Muscle layer of colon (tissue), 2 donors: ENCODE data around the gene AKAP13.
A peak's percentile ranks its signal among the peaks of the same experiment; 100 is the strongest.
"Not testable (repeated sequence)": the region's sequence is repeated elsewhere in the genome, so short reads cannot be mapped to it uniquely, and the experiment has no call there.

Experiments used
- H3K27ac ChIP-seq: one replicate; pipeline ENCODE4 v1.7.0; 2013; ENCODE audit warnings: low read depth, mild to moderate bottlenecking, low read length, moderate library complexity
- H3K27me3 ChIP-seq, 2 donors: one replicate each; pipeline ENCODE4 v1.7.0; 2013; ENCODE audit warnings: low read length in 2 of 2, mild to moderate bottlenecking in 2 of 2; ENCODE audit not compliant: insufficient read depth in 2 of 2, control insufficient read depth in 1 of 2
- H3K36me3 ChIP-seq: one replicate; pipeline ENCODE4 v1.7.0; 2013; ENCODE audit warnings: mild to moderate bottlenecking, low read length; ENCODE audit not compliant: insufficient read depth
- H3K4me1 ChIP-seq: one replicate; pipeline ENCODE4 v1.7.0; 2013; ENCODE audit warnings: mild to moderate bottlenecking, low read length; ENCODE audit not compliant: insufficient read depth
- H3K4me3 ChIP-seq, 2 donors: one replicate each; pipeline ENCODE4 v1.7.0; 2013; ENCODE audit warnings: low read length in 2 of 2, low read depth in 1 of 2, mild to moderate bottlenecking in 1 of 2, moderate library complexity in 1 of 2
- H3K9ac ChIP-seq: one replicate; pipeline ENCODE4 v1.7.0; 2013; ENCODE audit warnings: low read length
- H3K9me3 ChIP-seq: one replicate; pipeline ENCODE4 v1.7.0; 2013; ENCODE audit warnings: mild to moderate bottlenecking, low read length
- donor health status: abdominal sarcoma.
- donor health status: Adenocarcinoma of cecum.

AKAP13 gene

GRCh38 chr15:85571780-85572179 is 191.4 kb downstream of the AKAP13 start:
- no peak overlapping the region for H3K9ac ChIP-seq
- H3K4me1 ChIP-seq: peaks cover 7% of the 10 kb centered on the region
- no peak overlapping the region for H3K4me3 ChIP-seq
- H3K36me3 ChIP-seq: no peaks in the 10 kb centered on the region
- no peaks in the 10 kb centered on the region for H3K27me3 ChIP-seq
- H3K27ac ChIP-seq: no peak overlapping the region
- no peaks in the 10 kb centered on the region for H3K9me3 ChIP-seq

GRCh38 chr15:85576392-85576791 is 196.0 kb downstream of the AKAP13 start:
- H3K4me3 ChIP-seq: no peak overlapping the region
- H3K27me3 ChIP-seq: no peaks in the 10 kb centered on the region
- no peaks in the 10 kb centered on the region for H3K9me3 ChIP-seq
- H3K27ac ChIP-seq: no peak overlapping the region
- H3K36me3 ChIP-seq: peaks cover 16% of the 10 kb centered on the region
- peaks cover 26% of the 10 kb centered on the region for H3K4me1 ChIP-seq
- no peak overlapping the region for H3K9ac ChIP-seq

GRCh38 chr15:85578941-85579701 is 198.7 kb downstream of the AKAP13 start:
- Histone ChIP-seq H3K9me3 (no peaks in the 10 kb centered on the region), H3K36me3 (peaks cover 17% of the 10 kb centered on the region), H3K4me3 (no peak overlapping the region), H3K4me1 (peaks cover 41% of the 10 kb centered on the region), H3K27ac (peak overlapping the region; percentile 40), H3K27me3 (no peaks in the 10 kb centered on the region), H3K9ac (no peak overlapping the region)

- H3K27ac ChIP-seq: peak overlapping the region; percentile 40
- no peak overlapping the region for H3K4me3 ChIP-seq
- H3K4me1 ChIP-seq: peaks cover 42% of the 10 kb centered on the region
- no peak overlapping the region for H3K9ac ChIP-seq
- H3K27me3 ChIP-seq: no peaks in the 10 kb centered on the region
- H3K36me3 ChIP-seq: peaks cover 17% of the 10 kb centered on the region
- H3K9me3 ChIP-seq: no peaks in the 10 kb centered on the region
These were observed 199.7 kb downstream of the AKAP13 start for GRCh38 chr15:85579957-85580694.

GRCh38 chr15:85580879-85581278 is 200.5 kb downstream of the AKAP13 start:
- Histone ChIP-seq H3K4me3 (no peak overlapping the region), H3K9ac (peak overlapping the region; percentile 5), H3K27ac (no peak overlapping the region), H3K4me1 (peaks cover 41% of the 10 kb centered on the region), H3K36me3 (peaks cover 17% of the 10 kb centered on the region), H3K27me3 (no peaks in the 10 kb centered on the region), H3K9me3 (no peaks in the 10 kb centered on the region)

DNA sequence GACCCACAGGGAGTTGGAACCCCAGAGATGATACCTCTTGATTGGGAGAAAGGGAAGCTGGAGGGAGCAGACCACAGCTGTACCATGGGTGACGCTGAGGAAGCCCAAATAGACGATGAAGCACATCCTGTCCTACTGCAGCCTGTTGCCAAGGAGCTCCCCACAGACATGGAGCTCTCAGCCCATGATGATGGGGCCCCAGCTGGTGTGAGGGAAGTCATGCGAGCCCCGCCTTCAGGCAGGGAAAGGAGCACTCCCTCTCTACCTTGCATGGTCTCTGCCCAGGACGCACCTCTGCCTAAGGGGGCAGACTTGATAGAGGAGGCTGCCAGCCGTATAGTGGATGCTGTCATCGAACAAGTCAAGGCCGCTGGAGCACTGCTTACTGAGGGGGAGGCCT is 201.1 kb downstream of the AKAP13 start:
- Histone ChIP-seq H3K4me1 (peaks cover 35% of the 10 kb centered on the region), H3K9ac (no peak overlapping the region)

GRCh38 chr15:85582131-85583079 is 202.0 kb downstream of the AKAP13 start:
- Histone ChIP-seq H3K27ac (peak overlapping the region; percentile 8), H3K9ac (peak overlapping the region; percentile 18), H3K27me3 (no peaks in the 10 kb centered on the region), H3K36me3 (peaks cover 17% of the 10 kb centered on the region), H3K9me3 (no peaks in the 10 kb centered on the region), H3K4me1 (peaks cover 35% of the 10 kb centered on the region), H3K4me3 (peak overlapping the region; percentile 31 to 32)

More for the DNA sequence above, 201.1 kb downstream of the AKAP13 start:
- no peak overlapping the region for H3K4me3 ChIP-seq
- peak overlapping the region; percentile 8 for H3K27ac ChIP-seq
- peaks cover 17% of the 10 kb centered on the region for H3K36me3 ChIP-seq
- no peaks in the 10 kb centered on the region for H3K9me3 ChIP-seq
- no peaks in the 10 kb centered on the region for H3K27me3 ChIP-seq

DNA sequence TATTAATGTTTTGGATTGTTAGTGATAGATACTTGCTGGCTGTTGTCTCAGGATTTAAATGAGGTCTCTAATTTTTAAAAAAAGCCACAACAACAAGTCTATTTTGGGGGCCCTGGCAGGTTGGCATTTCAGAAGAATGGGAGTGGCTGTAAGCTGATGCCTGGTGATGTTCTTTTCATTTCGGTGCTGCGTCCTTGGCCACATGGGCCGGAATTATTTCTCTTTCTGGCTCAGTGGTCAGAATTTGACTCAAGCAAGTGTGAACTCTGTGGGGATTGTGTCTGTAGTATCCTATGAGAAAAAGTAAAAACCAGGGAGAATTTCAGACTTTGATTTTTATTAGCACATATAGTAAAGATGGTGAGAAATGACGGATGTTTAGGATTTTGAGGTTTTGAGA is 203.0 kb downstream of the AKAP13 start:
- Histone ChIP-seq H3K9me3 (no peaks in the 10 kb centered on the region), H3K27me3 (no peaks in the 10 kb centered on the region), H3K36me3 (peaks cover 17% of the 10 kb centered on the region), H3K9ac (peak overlapping the region; percentile 36), H3K4me3 (peak overlapping the region in 1 of 2 donors; percentile 32), H3K4me1 (peaks cover 35% of the 10 kb centered on the region), H3K27ac (peak overlapping the region; percentile 8)

GRCh38 chr15:85583923-85584390 is 203.6 kb downstream of the AKAP13 start:
- H3K9me3 ChIP-seq: no peaks in the 10 kb centered on the region
- no peaks in the 10 kb centered on the region for H3K27me3 ChIP-seq
- peaks cover 39% of the 10 kb centered on the region for H3K4me1 ChIP-seq
- H3K36me3 ChIP-seq: peaks cover 17% of the 10 kb centered on the region
- H3K27ac ChIP-seq: no peak overlapping the region
- H3K9ac ChIP-seq: peak overlapping the region; percentile 36
- no peak overlapping the region for H3K4me3 ChIP-seq

- Histone ChIP-seq H3K9me3 (no peaks in the 10 kb centered on the region), H3K4me1 (peaks cover 37% of the 10 kb centered on the region), H3K27ac (no peak overlapping the region), H3K4me3 (no peak overlapping the region), H3K27me3 (no peaks in the 10 kb centered on the region), H3K9ac (no peak overlapping the region), H3K36me3 (peaks cover 9% of the 10 kb centered on the region)
These were observed 204.5 kb downstream of the AKAP13 start for GRCh38 chr15:85584872-85585271.

- not testable (repeated sequence) for H3K27ac ChIP-seq, H3K9me3 ChIP-seq, H3K9ac ChIP-seq, H3K36me3 ChIP-seq, H3K27me3 ChIP-seq, H3K4me3 ChIP-seq
- peaks cover 33% of the 10 kb centered on the region for H3K4me1 ChIP-seq
These were observed 205.8 kb downstream of the AKAP13 start for GRCh38 chr15:85586196-85586595.
